ENCODE measurements around the gene CCL2.

DNA sequence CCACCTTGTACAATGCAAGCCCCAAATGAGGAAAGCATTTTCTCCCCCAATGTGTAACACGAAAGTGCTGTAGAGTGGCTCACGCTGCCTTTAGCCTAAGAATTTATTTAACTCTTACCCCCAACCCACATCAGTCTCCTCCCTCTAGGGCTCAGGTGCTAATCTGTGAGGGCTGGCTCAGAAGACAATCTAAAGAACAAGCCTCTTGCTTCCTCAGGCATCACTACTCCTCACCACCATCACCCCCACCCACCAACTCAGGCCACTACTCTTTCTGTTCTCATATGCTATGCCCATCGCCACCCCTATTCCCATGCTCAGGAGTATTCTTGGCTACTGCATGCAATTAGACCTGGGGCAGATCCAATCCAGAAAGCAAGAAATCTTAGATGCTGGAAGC is 3.9 kb upstream of the CCL2 start:
- TF ChIP-seq, protein P1, sequence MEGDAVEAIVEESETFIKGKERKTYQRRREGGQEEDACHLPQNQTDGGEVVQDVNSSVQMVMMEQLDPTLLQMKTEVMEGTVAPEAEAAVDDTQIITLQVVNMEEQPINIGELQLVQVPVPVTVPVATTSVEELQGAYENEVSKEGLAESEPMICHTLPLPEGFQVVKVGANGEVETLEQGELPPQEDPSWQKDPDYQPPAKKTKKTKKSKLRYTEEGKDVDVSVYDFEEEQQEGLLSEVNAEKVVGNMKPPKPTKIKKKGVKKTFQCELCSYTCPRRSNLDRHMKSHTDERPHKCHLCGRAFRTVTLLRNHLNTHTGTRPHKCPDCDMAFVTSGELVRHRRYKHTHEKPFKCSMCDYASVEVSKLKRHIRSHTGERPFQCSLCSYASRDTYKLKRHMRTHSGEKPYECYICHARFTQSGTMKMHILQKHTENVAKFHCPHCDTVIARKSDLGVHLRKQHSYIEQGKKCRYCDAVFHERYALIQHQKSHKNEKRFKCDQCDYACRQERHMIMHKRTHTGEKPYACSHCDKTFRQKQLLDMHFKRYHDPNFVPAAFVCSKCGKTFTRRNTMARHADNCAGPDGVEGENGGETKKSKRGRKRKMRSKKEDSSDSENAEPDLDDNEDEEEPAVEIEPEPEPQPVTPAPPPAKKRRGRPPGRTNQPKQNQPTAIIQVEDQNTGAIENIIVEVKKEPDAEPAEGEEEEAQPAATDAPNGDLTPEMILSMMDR (conservative IDR thresholded peaks at IDR 0.05; ENCODE audit: low read depth, low read length) = no peak
- no peak for TF ChIP-seq EZH2 (IDR thresholded peaks at IDR 0.05; ENCODE audit: borderline replicate concordance, low read depth, low read length, poor library complexity, severe bottlenecking)
